Measurements from ENCODE around the gene ZNF516.

Gene ZNF516

GRCh38 chr18:76463872-76464271 lies 31.2 kb downstream of the ZNF516 start:
- H3K36me3 ChIP-seq (ENCODE audit: insufficient read depth, low read depth, low read length): no peaks in the 10 kb centered on the region
- no peaks in the 10 kb centered on the region for H3K9me3 ChIP-seq (ENCODE audit: insufficient read depth, low read depth, low read length)
- H3K4me1 ChIP-seq (ENCODE audit: insufficient read depth, low read length): no peaks in the 10 kb centered on the region
- H3K27me3 ChIP-seq (ENCODE audit: insufficient read depth, low read length): no peaks in the 10 kb centered on the region
- no peak overlapping the region for H3K27ac ChIP-seq (ENCODE audit: low read length)
- H3K4me3 ChIP-seq (ENCODE audit: low read length): no peak overlapping the region
- no peak overlapping the region for H3K9ac ChIP-seq (ENCODE audit: low read depth, low read length)

GRCh38 chr18:76463358-76463757 lies 31.7 kb downstream of the ZNF516 start:
- H3K9ac ChIP-seq (ENCODE audit: low read depth, low read length): no peak overlapping the region
- no peak overlapping the region for H3K27ac ChIP-seq (ENCODE audit: low read length)

GRCh38 chr18:76462326-76462694 lies 32.7 kb downstream of the ZNF516 start:
- H3K27ac ChIP-seq (ENCODE audit: low read length): no peak overlapping the region
- no peak overlapping the region for H3K4me3 ChIP-seq (ENCODE audit: low read length)
- H3K9me3 ChIP-seq (ENCODE audit: insufficient read depth, low read depth, low read length): no peaks in the 10 kb centered on the region
- no peaks in the 10 kb centered on the region for H3K4me1 ChIP-seq (ENCODE audit: insufficient read depth, low read length)
- no peaks in the 10 kb centered on the region for H3K27me3 ChIP-seq (ENCODE audit: insufficient read depth, low read length)
- H3K36me3 ChIP-seq (ENCODE audit: insufficient read depth, low read depth, low read length): no peaks in the 10 kb centered on the region
- H3K9ac ChIP-seq (ENCODE audit: low read depth, low read length): no peak overlapping the region

More at GRCh38 chr18:76463358-76463757, 31.7 kb downstream of the ZNF516 start:
- Histone ChIP-seq H3K4me3 (ENCODE audit: low read length) (no peak overlapping the region), H3K36me3 (ENCODE audit: insufficient read depth, low read depth, low read length) (no peaks in the 10 kb centered on the region), H3K27me3 (ENCODE audit: insufficient read depth, low read length) (no peaks in the 10 kb centered on the region), H3K4me1 (ENCODE audit: insufficient read depth, low read length) (no peaks in the 10 kb centered on the region), H3K9me3 (ENCODE audit: insufficient read depth, low read depth, low read length) (no peaks in the 10 kb centered on the region)

GRCh38 chr18:76461692-76462325 lies 33.2 kb downstream of the ZNF516 start:
- H3K4me1 ChIP-seq (ENCODE audit: insufficient read depth, low read length): 0 out of 2 replicates have a peak, but pooled peaks cover 3% of the 10 kb centered on the region
- H3K4me3 ChIP-seq (ENCODE audit: low read length): no peak overlapping the region
- H3K27me3 ChIP-seq (ENCODE audit: insufficient read depth, low read length): no peaks in the 10 kb centered on the region
- H3K36me3 ChIP-seq (ENCODE audit: insufficient read depth, low read depth, low read length): no peaks in the 10 kb centered on the region
- H3K9ac ChIP-seq (ENCODE audit: low read depth, low read length): no peak overlapping the region
- H3K9me3 ChIP-seq (ENCODE audit: insufficient read depth, low read depth, low read length): no peaks in the 10 kb centered on the region
- no peak overlapping the region for H3K27ac ChIP-seq (ENCODE audit: low read length)

- no peaks in the 10 kb centered on the region for H3K9me3 ChIP-seq (ENCODE audit: insufficient read depth, low read depth, low read length)
- H3K4me3 ChIP-seq (ENCODE audit: low read length): no peak overlapping the region
- H3K36me3 ChIP-seq (ENCODE audit: insufficient read depth, low read depth, low read length): no peaks in the 10 kb centered on the region
- H3K4me1 ChIP-seq (ENCODE audit: insufficient read depth, low read length): 0 out of 2 replicates have a peak, but pooled peaks cover 4% of the 10 kb centered on the region
- no peaks in the 10 kb centered on the region for H3K27me3 ChIP-seq (ENCODE audit: insufficient read depth, low read length)
- H3K27ac ChIP-seq (ENCODE audit: low read length): no peak overlapping the region
- H3K9ac ChIP-seq (ENCODE audit: low read depth, low read length): no peak overlapping the region
These were observed 33.9 kb downstream of the ZNF516 start for GRCh38 chr18:76461148-76461547.

GRCh38 chr18:76460482-76460881 lies 34.6 kb downstream of the ZNF516 start:
- H3K36me3 ChIP-seq (ENCODE audit: insufficient read depth, low read depth, low read length): no peaks in the 10 kb centered on the region
- 0 out of 2 replicates have a peak, but pooled peaks cover 4% of the 10 kb centered on the region for H3K4me1 ChIP-seq (ENCODE audit: insufficient read depth, low read length)
- H3K27me3 ChIP-seq (ENCODE audit: insufficient read depth, low read length): no peaks in the 10 kb centered on the region
- H3K4me3 ChIP-seq (ENCODE audit: low read length): no peak overlapping the region
- H3K27ac ChIP-seq (ENCODE audit: low read length): no peak overlapping the region
- H3K9me3 ChIP-seq (ENCODE audit: insufficient read depth, low read depth, low read length): no peaks in the 10 kb centered on the region
- no peak overlapping the region for H3K9ac ChIP-seq (ENCODE audit: low read depth, low read length)

- no peak overlapping the region for H3K27ac ChIP-seq (ENCODE audit: low read length)
These were observed 35.2 kb downstream of the ZNF516 start for GRCh38 chr18:76459687-76460350.

GRCh38 chr18:76459312-76459686 lies 35.7 kb downstream of the ZNF516 start:
- Histone ChIP-seq H3K9me3 (ENCODE audit: insufficient read depth, low read depth, low read length) (no peaks in the 10 kb centered on the region), H3K4me1 (ENCODE audit: insufficient read depth, low read length) (0 out of 2 replicates have a peak, but pooled peaks cover 4% of the 10 kb centered on the region), H3K27me3 (ENCODE audit: insufficient read depth, low read length) (no peaks in the 10 kb centered on the region; the same call in 1 of the 2 replicates), H3K4me3 (ENCODE audit: low read length) (no peak overlapping the region), H3K9ac (ENCODE audit: low read depth, low read length) (no peak overlapping the region), H3K36me3 (ENCODE audit: insufficient read depth, low read depth, low read length) (no peaks in the 10 kb centered on the region), H3K27ac (ENCODE audit: low read length) (no peak overlapping the region)

More at GRCh38 chr18:76459687-76460350, 35.2 kb downstream of the ZNF516 start:
- no peak overlapping the region for H3K9ac ChIP-seq (ENCODE audit: low read depth, low read length)
- no peaks in the 10 kb centered on the region for H3K36me3 ChIP-seq (ENCODE audit: insufficient read depth, low read depth, low read length)
- H3K9me3 ChIP-seq (ENCODE audit: insufficient read depth, low read depth, low read length): no peaks in the 10 kb centered on the region
- H3K4me3 ChIP-seq (ENCODE audit: low read length): no peak overlapping the region
- no peaks in the 10 kb centered on the region for H3K27me3 ChIP-seq (ENCODE audit: insufficient read depth, low read length)
- 0 out of 2 replicates have a peak, but pooled peaks cover 4% of the 10 kb centered on the region for H3K4me1 ChIP-seq (ENCODE audit: insufficient read depth, low read length)

GRCh38 chr18:76458522-76459311 lies 36.3 kb downstream of the ZNF516 start:
- H3K4me1 ChIP-seq (ENCODE audit: insufficient read depth, low read length): peaks cover 7% of the 10 kb centered on the region; the same call in 1 of the 2 replicates
- no peaks in the 10 kb centered on the region for H3K36me3 ChIP-seq (ENCODE audit: insufficient read depth, low read depth, low read length)
- H3K27ac ChIP-seq (ENCODE audit: low read length): no peak overlapping the region
- H3K9me3 ChIP-seq (ENCODE audit: insufficient read depth, low read depth, low read length): no peaks in the 10 kb centered on the region
- H3K27me3 ChIP-seq (ENCODE audit: insufficient read depth, low read length): peaks cover 3% of the 10 kb centered on the region; the same call in 1 of the 2 replicates
- no peak overlapping the region for H3K9ac ChIP-seq (ENCODE audit: low read depth, low read length)
- no peak overlapping the region for H3K4me3 ChIP-seq (ENCODE audit: low read length)

- Histone ChIP-seq H3K27ac (ENCODE audit: low read length) (no peak overlapping the region), H3K4me1 (ENCODE audit: insufficient read depth, low read length) (peaks cover 15% of the 10 kb centered on the region), H3K27me3 (ENCODE audit: insufficient read depth, low read length) (peaks cover 11% of the 10 kb centered on the region; the same call in 1 of the 2 replicates), H3K9ac (ENCODE audit: low read depth, low read length) (no peak overlapping the region), H3K9me3 (ENCODE audit: insufficient read depth, low read depth, low read length) (no peaks in the 10 kb centered on the region), H3K4me3 (ENCODE audit: low read length) (no peak overlapping the region), H3K36me3 (ENCODE audit: insufficient read depth, low read depth, low read length) (no peaks in the 10 kb centered on the region)
These were observed 37.1 kb downstream of the ZNF516 start for GRCh38 chr18:76457957-76458356.

GRCh38 chr18:76457475-76457874 lies 37.6 kb downstream of the ZNF516 start:
- Histone ChIP-seq H3K27me3 (ENCODE audit: insufficient read depth, low read length) (peaks cover 16% of the 10 kb centered on the region), H3K36me3 (ENCODE audit: insufficient read depth, low read depth, low read length) (no peaks in the 10 kb centered on the region), H3K9ac (ENCODE audit: low read depth, low read length) (no peak overlapping the region), H3K4me1 (ENCODE audit: insufficient read depth, low read length) (peaks cover 20% of the 10 kb centered on the region), H3K4me3 (ENCODE audit: low read length) (no peak overlapping the region), H3K27ac (ENCODE audit: low read length) (no peak overlapping the region), H3K9me3 (ENCODE audit: insufficient read depth, low read depth, low read length) (no peaks in the 10 kb centered on the region)
